AG09319 (cell line): ENCODE data around the gene GNAO1.

ENCODE experiments used
- DNase-seq: peaks from one replicate; pipeline ENCODE4 v3.0.0-alpha.2; 2010; ENCODE audit warnings: low read depth; ENCODE audit errors: extremely low read depth
- TF ChIP-seq, protein P1 (sequence below): IDR thresholded peaks from 2 replicates; pipeline ENCODE4 v1.5.1; 2011; ENCODE audit warnings: low read depth, mild to moderate bottlenecking, inconsistent platforms, low read length, moderate library complexity

Gene GNAO1

DNA sequence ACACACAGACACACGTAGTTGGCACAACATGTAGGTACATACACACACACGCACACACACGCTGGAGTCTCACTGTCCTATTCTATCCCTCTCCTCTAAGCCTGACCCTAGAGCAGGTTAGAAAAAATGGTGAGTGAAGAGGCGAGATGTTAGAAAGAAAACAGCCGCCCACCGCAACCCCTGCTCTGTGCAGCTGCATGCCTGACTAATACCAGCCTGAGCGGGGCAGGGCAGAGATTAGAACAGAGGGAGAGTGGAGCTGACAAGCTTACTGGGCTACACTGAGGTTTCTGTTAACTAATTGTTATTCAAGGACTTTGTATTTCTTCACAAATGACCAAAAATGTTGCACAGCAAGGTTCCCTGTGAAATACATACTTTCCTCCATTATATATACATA lies 174.3 kb downstream of the GNAO1 start:
- DNase-seq, result no peak
- TF ChIP-seq, protein P1, sequence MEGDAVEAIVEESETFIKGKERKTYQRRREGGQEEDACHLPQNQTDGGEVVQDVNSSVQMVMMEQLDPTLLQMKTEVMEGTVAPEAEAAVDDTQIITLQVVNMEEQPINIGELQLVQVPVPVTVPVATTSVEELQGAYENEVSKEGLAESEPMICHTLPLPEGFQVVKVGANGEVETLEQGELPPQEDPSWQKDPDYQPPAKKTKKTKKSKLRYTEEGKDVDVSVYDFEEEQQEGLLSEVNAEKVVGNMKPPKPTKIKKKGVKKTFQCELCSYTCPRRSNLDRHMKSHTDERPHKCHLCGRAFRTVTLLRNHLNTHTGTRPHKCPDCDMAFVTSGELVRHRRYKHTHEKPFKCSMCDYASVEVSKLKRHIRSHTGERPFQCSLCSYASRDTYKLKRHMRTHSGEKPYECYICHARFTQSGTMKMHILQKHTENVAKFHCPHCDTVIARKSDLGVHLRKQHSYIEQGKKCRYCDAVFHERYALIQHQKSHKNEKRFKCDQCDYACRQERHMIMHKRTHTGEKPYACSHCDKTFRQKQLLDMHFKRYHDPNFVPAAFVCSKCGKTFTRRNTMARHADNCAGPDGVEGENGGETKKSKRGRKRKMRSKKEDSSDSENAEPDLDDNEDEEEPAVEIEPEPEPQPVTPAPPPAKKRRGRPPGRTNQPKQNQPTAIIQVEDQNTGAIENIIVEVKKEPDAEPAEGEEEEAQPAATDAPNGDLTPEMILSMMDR, result no peak

DNA sequence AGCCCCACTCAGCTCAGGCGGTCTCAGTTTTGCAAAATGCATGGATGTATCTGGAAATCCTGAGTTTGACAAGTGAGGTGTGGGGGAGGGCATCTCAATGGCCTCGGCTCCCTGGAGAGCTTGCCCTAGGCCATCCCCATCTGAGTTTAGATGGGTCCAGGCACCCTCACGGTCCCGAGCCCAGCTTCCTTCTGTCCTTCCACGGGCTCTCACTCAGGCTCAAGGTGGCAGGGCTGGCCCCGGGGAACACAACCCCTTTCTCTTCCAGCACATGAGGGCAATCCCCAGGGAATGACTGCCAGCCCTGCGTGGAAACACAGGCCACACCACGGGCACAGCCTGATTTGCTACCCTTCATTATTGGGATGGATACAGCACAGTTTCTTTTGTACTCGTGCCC lies 175.7 kb downstream of the GNAO1 start:
- TF ChIP-seq, protein P1, result no peak
- DNase-seq, result no peak

DNA sequence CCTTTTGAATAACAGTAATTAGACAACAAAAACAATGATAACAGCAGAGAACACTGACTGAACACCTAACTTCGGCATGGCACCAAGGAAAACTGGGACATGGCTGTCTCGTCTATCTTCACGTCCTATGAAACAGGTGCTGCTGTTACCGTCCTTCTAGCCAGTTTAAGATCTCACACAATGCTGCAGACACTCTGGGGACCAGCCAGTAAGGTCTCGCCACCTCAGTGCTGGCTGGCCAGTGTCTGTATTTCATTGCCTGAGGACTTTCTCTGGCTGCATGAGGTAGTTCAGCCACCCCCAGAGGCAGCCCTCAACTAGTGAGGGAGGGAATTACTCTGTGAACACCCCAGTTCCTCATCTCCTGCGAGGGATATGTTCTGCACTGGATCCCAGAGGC lies 176.5 kb downstream of the GNAO1 start:
- TF ChIP-seq, protein P1, result no peak
- no peak for DNase-seq

DNA sequence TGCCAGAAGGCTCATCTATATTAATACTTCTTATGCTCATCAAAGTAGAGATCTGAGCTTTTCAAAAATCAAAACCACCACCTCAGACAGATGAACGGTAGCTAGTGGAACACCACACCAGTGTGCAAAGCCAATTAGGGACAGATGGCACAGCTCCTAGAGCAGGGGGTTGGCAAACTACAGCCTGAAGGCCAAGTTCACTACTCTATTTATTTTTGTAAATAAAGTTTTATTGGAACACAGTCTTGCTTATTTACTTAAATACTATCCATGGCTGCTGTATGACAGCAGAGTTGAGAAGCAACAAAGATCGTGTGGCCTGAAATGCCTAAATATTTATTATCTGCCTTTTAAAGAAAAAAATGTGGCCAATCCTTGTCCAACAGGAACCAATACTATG lies 177.3 kb downstream of the GNAO1 start:
- TF ChIP-seq, protein P1, result no peak

DNA sequence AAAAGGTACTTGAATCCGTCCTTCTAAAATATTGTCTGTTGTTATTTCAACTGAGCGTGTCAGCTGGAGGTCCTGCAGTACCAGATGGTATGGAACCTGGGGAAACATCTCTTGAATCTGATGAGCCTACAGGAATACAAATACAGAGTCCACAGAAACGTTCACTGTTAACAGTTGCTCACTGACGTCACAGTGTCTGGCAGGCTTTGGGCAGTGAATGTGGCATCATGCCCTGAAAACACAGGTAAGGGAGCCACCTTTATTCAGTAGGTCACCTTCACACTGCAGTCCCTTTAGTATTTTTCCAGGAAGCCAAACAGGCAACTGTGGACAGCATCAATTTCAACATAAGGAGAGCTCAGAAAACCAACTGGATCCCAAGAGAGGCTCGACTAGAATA lies 177.9 kb downstream of the GNAO1 start:
- TF ChIP-seq, protein P1, result no peak
- no peak for DNase-seq

More for the DNA sequence above, 177.3 kb downstream of the GNAO1 start:
- DNase-seq, result no peak

DNA sequence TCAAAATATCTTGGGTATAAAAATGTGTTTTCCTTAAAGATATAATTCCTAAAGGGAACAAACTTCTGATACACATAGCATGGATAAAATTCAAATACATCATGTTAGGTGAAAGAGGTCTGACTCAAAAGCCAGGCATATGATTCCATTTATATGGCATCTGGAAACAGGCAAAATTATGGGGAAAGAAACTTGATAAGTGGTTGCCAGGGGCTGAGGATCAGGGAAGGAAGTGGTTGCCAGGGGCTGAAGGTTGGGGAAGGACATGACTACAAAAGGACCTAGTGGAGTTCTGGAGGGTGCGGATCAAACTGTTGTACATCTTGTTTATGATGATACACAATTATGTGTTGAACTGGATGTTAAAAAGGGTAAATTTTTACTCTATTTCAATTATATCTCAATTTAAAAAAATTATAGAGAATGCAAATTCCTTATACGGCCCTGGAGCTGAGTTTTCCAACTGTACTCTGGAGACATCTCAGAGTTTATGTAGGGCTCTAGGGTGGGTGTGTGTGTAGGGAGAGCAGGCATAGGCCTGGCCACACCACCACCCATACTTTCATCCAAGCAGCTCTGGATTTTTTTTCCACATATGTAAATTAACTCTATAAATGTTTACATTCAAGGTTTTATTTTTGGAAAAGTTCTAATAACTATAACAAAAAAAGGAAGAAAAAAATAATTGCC lies 179.0 kb downstream of the GNAO1 start:
- DNase-seq, result no peak
- TF ChIP-seq, protein P1, result no peak

DNA sequence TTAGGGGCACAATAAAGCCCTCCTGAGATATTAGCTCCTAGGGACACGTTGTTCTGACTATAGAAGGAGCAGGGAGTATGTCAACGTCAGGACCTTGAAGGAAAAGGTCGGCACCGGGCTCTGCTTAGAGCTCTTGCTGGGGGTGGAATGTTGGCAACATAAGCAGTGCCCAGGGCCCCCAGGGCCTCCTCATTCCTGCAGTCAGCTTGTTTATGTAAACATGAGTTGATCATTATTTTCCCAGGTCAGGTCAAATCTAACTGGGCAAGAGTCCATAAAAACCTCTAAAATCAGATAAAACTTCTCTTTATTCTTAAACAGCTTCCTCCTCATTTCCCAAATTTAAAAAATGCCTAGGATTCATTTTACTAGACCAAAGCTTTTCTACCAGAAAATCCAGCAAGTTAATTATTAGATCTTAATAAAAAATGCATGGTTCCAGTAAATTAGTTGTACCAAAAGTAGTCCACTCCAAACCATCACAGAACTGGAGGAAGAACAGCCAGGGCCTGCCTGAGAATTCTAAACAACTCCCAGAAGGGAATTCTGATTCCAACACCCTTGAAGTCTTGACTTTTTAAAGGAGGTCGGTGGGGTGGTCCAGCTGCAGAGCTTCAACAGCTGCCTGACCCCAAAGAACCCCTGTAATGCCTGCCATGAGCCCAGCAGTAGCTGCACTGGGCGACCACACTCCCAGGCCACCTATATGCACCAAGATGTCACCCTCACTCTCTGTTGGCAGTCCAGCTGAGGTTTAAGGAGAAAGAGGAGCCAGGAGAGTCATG lies 179.8 kb downstream of the GNAO1 start:
- TF ChIP-seq, protein P1, result no peak
- no peak for DNase-seq
